HepG2 (cell line): Measurements from ENCODE around the gene CD2AP. TPM values are rescaled to one million over a fixed set of nuclear protein-coding genes. Genes with fewer than 3 reads are reported as not detected.

ENCODE experiments used
- ARNT2 ChIP-seq: sonication (generic); formaldehyde crosslinking; IDR thresholded peaks from 2 replicates; pipeline ENCODE4 v1.8.0; 2022; ENCODE audit warnings: mild to moderate bottlenecking, low read depth, missing genetic modification reagents, moderate library complexity
- CHD4 ChIP-seq: fragments of 200-600 bp; sonication (generic); IDR thresholded peaks from 2 replicates; pipeline ENCODE4 v1.7.0; 2017; ENCODE audit warnings: mild to moderate bottlenecking, low read length, borderline replicate concordance
- CREM ChIP-seq, 2 experiments: sonication (generic) in 1 of 2; formaldehyde crosslinking in 1 of 2; IDR thresholded peaks; 2 replicates each; pipeline versions ENCODE4 v1.4.0 to v1.6.1; 2016 to 2020; ENCODE audit warnings: antibody characterized with exemption in 1 of 2, mild to moderate bottlenecking in 1 of 2, missing genetic modification reagents in 1 of 2
- ETV5 ChIP-seq: IDR thresholded peaks from 2 replicates; pipeline ENCODE4 v1.6.1; 2018; ENCODE audit warnings: missing biosample characterization, missing genetic modification reagents, inconsistent platforms, borderline replicate concordance
- FOXA1 ChIP-seq, 2 experiments: fragments of 450-650 bp in 1 of 2; sonication (generic) in 1 of 2; formaldehyde crosslinking in 1 of 2; IDR thresholded peaks; 2 replicates each; pipeline versions ENCODE4 v1.4.0 to v1.6.1; 2016 to 2020; ENCODE audit warnings: missing genetic modification reagents in 1 of 2
- HOXA3 ChIP-seq: sonication (generic); formaldehyde crosslinking; IDR thresholded peaks from 2 replicates; pipeline ENCODE4 v1.5.0; 2020; ENCODE audit warnings: missing genetic modification reagents
- JDP2 ChIP-seq: sonication (generic); formaldehyde crosslinking; IDR thresholded peaks from 2 replicates; pipeline ENCODE4 v1.8.1; 2022; ENCODE audit warnings: missing genetic modification reagents, borderline replicate concordance
- LCORL ChIP-seq, 2 experiments: fragments of 450-650 bp in 1 of 2; sonication (generic) in 1 of 2; formaldehyde crosslinking in 1 of 2; IDR thresholded peaks; 2 replicates each; pipeline versions ENCODE4 v1.5.0 to v1.6.1; 2017 to 2020; ENCODE audit warnings: antibody characterized with exemption in 1 of 2, missing genetic modification reagents in 1 of 2
- MIER3 ChIP-seq: IDR thresholded peaks from 2 replicates; pipeline ENCODE4 v1.6.1; 2016; ENCODE audit warnings: missing compliant biosample characterization, borderline replicate concordance
- ONECUT2 ChIP-seq: sonication (generic); formaldehyde crosslinking; IDR thresholded peaks from 2 replicates; pipeline ENCODE4 v1.4.0; 2020; ENCODE audit warnings: missing genetic modification reagents
- SP1 ChIP-seq, 2 experiments: fragments of 450-650 bp in 1 of 2; sonication (generic) in 1 of 2; formaldehyde crosslinking in 1 of 2; IDR thresholded peaks; 2 replicates each; pipeline versions ENCODE4 v1.4.0 to v1.6.1; 2016 to 2020; ENCODE audit warnings: missing genetic modification reagents in 1 of 2
- SP140L ChIP-seq: sonication (generic); formaldehyde crosslinking; IDR thresholded peaks from 2 replicates; pipeline ENCODE4 v1.4.0; 2020; ENCODE audit warnings: missing genetic modification reagents, borderline replicate concordance
- TCF12 ChIP-seq, 2 experiments: fragments of 450-650 bp in 1 of 2; sonication (generic) in 1 of 2; formaldehyde crosslinking in 1 of 2; IDR thresholded peaks; 2 replicates each; pipeline versions ENCODE4 v1.6.1 to v1.8.0; 2017 to 2022; ENCODE audit warnings: antibody characterized with exemption in 1 of 2, mild to moderate bottlenecking in 1 of 2, missing genetic modification reagents in 1 of 2, moderate library complexity in 1 of 2
- TOE1 ChIP-seq: sonication (generic); formaldehyde crosslinking; IDR thresholded peaks from 2 replicates; pipeline ENCODE4 v1.4.0; 2020; ENCODE audit warnings: mild to moderate bottlenecking, missing genetic modification reagents
- ZFP36L2 ChIP-seq: sonication (generic); formaldehyde crosslinking; IDR thresholded peaks from 2 replicates; pipeline ENCODE4 v1.4.0; 2020; ENCODE audit warnings: missing genetic modification reagents
- ZNF207 ChIP-seq: fragments of 450-650 bp; IDR thresholded peaks from 2 replicates; pipeline ENCODE4 v1.6.1; 2016; ENCODE audit warnings: antibody characterized with exemption, borderline replicate concordance
- ZNF496 ChIP-seq: sonication (generic); formaldehyde crosslinking; IDR thresholded peaks from 2 replicates; pipeline ENCODE4 v1.8.1; 2023; ENCODE audit warnings: mild to moderate bottlenecking, moderate library complexity, missing genetic modification reagents; ENCODE audit not compliant: insufficient replicate concordance
- ZNF570 ChIP-seq: sonication (generic); formaldehyde crosslinking; IDR thresholded peaks from 2 replicates; pipeline ENCODE4 v1.4.0; 2020; ENCODE audit warnings: mild to moderate bottlenecking, missing genetic modification reagents, borderline replicate concordance
- ZNF720 ChIP-seq: sonication (generic); formaldehyde crosslinking; IDR thresholded peaks from 2 replicates; pipeline ENCODE4 v1.4.0; 2020; ENCODE audit warnings: missing genetic modification reagents
- ZNF772 ChIP-seq: sonication (generic); formaldehyde crosslinking; IDR thresholded peaks from 2 replicates; pipeline ENCODE4 v1.5.0; 2020; ENCODE audit warnings: mild to moderate bottlenecking, missing genetic modification reagents
- polyA plus RNA-seq, 8 experiments: library from polyadenylated mRNA; depleted of rRNA in 3 of 8; stranded (reverse) in 7 of 8; unstranded in 1 of 8; fragments of >200 nt; fragmentation: Illumina TruSeq in 4 of 8; extraction: Trizol in 4 of 8; gene quantifications; 2 replicates each; pipeline versions ENCODE4 v1.2.1 to v1.2.3, GENCODE V29; 2011 to 2016; ENCODE audit warnings: low read depth in 4 of 8, missing spikeins in 1 of 8, mixed read lengths in 1 of 8; ENCODE audit not compliant: insufficient read depth in 1 of 8
- total RNA-seq, 5 experiments: library from RNA; depleted of rRNA; stranded (reverse); fragments of >200 nt; fragmentation: Illumina TruSeq; extraction: Trizol; gene quantifications; 2 replicates each; pipeline ENCODE4 v1.2.3, GENCODE V29; 2016; ENCODE audit warnings: low read depth in 1 of 5
- TF ChIP-seq, protein P1 (sequence below): sonication (generic); formaldehyde crosslinking; IDR thresholded peaks from 2 replicates; pipeline ENCODE4 v1.5.0; 2020; ENCODE audit warnings: mild to moderate bottlenecking, missing genetic modification reagents, borderline replicate concordance
- TF ChIP-seq, protein P2 (sequence below): sonication (generic); formaldehyde crosslinking; IDR thresholded peaks from 2 replicates; pipeline ENCODE4 v1.4.0; 2020; ENCODE audit warnings: missing genetic modification reagents

The CD2AP gene
- total and polyA plus RNA-seq, 2 of the 13 experiments (the other 11 are each of a cell fraction or from before 2014, with no cell fraction given), result 8.6 to 31.9 TPM

DNA sequence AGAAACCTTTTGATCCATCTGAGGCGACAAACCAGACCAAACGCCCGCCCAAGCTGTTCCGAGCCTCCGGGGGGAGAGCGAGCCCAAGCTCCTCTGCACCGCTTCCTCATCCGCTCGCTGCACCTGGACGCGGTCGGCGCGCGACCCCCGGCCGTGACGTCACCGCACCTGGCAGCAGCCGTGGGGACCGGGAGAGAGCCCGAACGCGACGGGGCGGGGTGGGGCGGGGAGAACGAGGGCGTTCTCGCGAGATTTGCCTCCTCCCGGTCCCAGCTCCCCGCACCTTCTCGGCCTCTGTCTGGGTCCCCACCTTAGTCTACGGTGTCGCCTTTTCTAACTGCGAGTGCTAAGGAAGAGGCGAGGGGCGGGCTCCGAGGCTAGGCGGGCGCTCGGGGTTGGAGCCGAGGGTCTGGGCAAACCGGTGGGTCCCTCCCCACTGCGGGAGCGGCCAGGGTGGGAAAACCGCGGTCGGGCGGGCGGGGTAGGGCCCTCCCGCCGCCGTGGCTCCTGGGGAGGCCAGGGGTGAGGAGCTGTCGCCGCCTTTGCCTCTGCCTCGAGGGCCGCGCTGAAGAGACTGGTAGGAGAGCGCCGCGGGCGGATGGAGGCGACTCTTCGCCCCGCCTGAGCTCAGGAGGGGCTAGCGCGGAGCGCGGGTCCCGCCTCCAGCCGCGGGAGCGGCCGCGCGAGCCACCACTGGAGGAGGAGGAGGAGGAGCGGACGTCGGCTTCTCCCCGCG, at the start of gene CD2AP (continued):
- TF ChIP-seq HOXA3 (CRISPR knock-in tag), result peak; percentile 92
- no peak for TF ChIP-seq FOXA1 (IDR thresholded peaks at IDR 0.05)
- TF ChIP-seq FOXA1 (CRISPR knock-in tag; IDR thresholded peaks at IDR 0.05), result no peak
- TF ChIP-seq ARNT2, result peak; percentile 98
- TF ChIP-seq TCF12 (IDR thresholded peaks at IDR 0.05), result no peak
- TF ChIP-seq TCF12 (CRISPR knock-in tag; IDR thresholded peaks at IDR 0.05), result peak; percentile 77; the same call in 1 of the 2 replicates
- TF ChIP-seq, protein P1, sequence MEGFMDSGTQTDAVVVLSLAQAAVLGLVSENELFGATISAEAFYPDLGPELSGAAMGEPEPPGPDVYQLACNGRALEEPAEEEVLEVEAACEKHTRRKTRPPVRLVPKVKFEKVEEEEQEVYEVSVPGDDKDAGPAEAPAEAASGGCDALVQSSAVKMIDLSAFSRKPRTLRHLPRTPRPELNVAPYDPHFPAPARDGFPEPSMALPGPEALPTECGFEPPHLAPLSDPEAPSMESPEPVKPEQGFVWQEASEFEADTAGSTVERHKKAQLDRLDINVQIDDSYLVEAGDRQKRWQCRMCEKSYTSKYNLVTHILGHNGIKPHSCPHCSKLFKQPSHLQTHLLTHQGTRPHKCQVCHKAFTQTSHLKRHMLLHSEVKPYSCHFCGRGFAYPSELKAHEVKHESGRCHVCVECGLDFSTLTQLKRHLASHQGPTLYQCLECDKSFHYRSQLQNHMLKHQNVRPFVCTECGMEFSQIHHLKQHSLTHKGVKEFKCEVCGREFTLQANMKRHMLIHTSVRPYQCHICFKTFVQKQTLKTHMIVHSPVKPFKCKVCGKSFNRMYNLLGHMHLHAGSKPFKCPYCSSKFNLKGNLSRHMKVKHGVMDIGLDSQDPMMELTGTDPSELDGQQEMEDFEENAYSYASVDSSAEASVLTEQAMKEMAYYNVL (CRISPR knock-in tag), result peak; percentile 70; the same call in 1 of the 2 replicates
- TF ChIP-seq CHD4, result 0 out of 2 replicates have a peak, but pooled peaks have one; percentile 51
- TF ChIP-seq SP140L (CRISPR knock-in tag), result no peak; the same call in 1 of the 2 replicates
- no peak for TF ChIP-seq ZNF207
- TF ChIP-seq ZNF496, result no peak
- no peak for TF ChIP-seq LCORL (IDR thresholded peaks at IDR 0.05)
- peak; percentile 77; the same call in 1 of the 2 replicates for TF ChIP-seq LCORL (CRISPR knock-in tag; IDR thresholded peaks at IDR 0.05)
- TF ChIP-seq CREM (IDR thresholded peaks at IDR 0.05), result peak; percentile 75; the same call in 1 of the 2 replicates
- TF ChIP-seq CREM (CRISPR knock-in tag; IDR thresholded peaks at IDR 0.05), result peak; percentile 71
- 0 out of 2 replicates have a peak, but pooled peaks have one; percentile 72 for TF ChIP-seq SP1 (IDR thresholded peaks at IDR 0.05)
- peak; percentile 26; the same call in 1 of the 2 replicates for TF ChIP-seq SP1 (CRISPR knock-in tag; IDR thresholded peaks at IDR 0.05)
- no peak; the same call in 1 of the 2 replicates for TF ChIP-seq JDP2 (CRISPR knock-in tag)
- TF ChIP-seq ZNF772 (CRISPR knock-in tag), result no peak; the same call in 1 of the 2 replicates
- TF ChIP-seq MIER3 (CRISPR knock-in tag), result peak; percentile 55; the same call in 1 of the 2 replicates
- no peak for TF ChIP-seq ZNF720 (CRISPR knock-in tag)
- TF ChIP-seq, protein P2, sequence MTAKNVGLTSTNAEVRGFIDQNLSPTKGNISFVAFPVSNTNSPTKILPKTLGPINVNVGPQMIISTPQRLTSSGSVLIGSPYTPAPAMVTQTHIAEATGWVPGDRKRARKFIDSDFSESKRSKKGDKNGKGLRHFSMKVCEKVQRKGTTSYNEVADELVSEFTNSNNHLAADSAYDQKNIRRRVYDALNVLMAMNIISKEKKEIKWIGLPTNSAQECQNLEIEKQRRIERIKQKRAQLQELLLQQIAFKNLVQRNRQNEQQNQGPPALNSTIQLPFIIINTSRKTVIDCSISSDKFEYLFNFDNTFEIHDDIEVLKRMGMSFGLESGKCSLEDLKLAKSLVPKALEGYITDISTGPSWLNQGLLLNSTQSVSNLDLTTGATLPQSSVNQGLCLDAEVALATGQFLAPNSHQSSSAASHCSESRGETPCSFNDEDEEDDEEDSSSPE (CRISPR knock-in tag), result peak; percentile 67
- TF ChIP-seq ONECUT2 (CRISPR knock-in tag), result no peak
- no peak for TF ChIP-seq ZFP36L2
- TF ChIP-seq ZNF570 (CRISPR knock-in tag), result no peak
- no peak for TF ChIP-seq TOE1
- TF ChIP-seq ETV5, result 0 out of 2 replicates have a peak, but pooled peaks have one; percentile 24
